ENCODE data around the gene POU2F2. TPM values are rescaled to one million over a fixed set of nuclear protein-coding genes. Genes with fewer than 3 reads are reported as not detected.

POU2F2 gene
- polyA plus RNA-seq, 1 experiment: 2.2 TPM

DNA sequence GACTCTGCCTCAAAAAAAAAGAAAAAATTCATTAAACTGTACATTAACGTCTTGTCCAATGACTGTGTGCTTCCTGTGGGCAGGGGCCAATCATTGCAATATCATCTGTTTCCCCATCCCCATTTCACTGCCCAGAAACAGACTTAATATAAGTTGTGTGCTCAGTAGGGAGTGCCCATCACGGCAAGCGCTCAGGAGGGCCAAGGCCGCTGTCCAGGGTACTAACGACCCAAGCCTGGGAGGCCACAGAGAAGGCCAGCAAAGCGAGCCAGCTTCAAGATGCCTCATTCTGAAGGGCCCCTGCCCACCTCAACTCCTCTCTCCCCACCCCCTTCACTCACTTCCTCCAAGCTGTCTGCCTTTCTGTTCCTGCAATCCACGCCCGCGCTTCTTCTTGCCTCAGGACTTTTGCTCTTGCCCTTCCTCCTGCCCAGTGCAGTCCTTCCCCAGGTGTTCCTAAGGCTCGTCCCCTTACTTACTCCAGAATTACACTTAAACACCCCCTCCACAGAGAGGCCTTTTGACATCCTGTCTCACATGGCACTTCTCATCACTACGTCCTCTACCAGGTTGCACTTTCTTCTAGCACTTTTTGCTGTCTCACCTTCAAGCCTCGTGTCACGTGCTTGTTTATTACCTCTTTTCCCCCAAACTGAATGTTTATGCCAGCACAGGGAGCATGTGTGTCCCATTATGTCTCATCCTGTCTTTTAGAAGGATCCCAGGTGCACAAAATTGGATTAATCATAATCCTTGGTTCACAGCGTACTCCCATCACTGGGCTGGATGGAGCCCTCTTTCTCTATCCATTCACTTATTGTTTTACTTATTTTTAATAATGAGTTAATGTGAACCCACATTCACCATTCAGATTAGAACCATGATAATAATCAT, 11.3 kb upstream of the POU2F2 start:
- Histone ChIP-seq H3K4me3 (ENCODE audit: low read depth, low read length) (no peak overlapping the region), H3K36me3 (ENCODE audit: control insufficient read depth, insufficient read depth, low read length) (no peaks in the 10 kb centered on the region), H3K27me3 (ENCODE audit: control insufficient read depth, insufficient read depth, low read length) (peaks cover 11% of the 10 kb centered on the region)
- DNase-seq (ENCODE audit: low read depth): no peak
- POLR2A ChIA-PET: no interaction called here
- CTCF ChIA-PET: no interaction called here
- TF ChIP-seq, protein P1, sequence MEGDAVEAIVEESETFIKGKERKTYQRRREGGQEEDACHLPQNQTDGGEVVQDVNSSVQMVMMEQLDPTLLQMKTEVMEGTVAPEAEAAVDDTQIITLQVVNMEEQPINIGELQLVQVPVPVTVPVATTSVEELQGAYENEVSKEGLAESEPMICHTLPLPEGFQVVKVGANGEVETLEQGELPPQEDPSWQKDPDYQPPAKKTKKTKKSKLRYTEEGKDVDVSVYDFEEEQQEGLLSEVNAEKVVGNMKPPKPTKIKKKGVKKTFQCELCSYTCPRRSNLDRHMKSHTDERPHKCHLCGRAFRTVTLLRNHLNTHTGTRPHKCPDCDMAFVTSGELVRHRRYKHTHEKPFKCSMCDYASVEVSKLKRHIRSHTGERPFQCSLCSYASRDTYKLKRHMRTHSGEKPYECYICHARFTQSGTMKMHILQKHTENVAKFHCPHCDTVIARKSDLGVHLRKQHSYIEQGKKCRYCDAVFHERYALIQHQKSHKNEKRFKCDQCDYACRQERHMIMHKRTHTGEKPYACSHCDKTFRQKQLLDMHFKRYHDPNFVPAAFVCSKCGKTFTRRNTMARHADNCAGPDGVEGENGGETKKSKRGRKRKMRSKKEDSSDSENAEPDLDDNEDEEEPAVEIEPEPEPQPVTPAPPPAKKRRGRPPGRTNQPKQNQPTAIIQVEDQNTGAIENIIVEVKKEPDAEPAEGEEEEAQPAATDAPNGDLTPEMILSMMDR (IDR thresholded peaks at IDR 0.05; ENCODE audit: insufficient read depth, low read depth, low read length): no peak

DNA sequence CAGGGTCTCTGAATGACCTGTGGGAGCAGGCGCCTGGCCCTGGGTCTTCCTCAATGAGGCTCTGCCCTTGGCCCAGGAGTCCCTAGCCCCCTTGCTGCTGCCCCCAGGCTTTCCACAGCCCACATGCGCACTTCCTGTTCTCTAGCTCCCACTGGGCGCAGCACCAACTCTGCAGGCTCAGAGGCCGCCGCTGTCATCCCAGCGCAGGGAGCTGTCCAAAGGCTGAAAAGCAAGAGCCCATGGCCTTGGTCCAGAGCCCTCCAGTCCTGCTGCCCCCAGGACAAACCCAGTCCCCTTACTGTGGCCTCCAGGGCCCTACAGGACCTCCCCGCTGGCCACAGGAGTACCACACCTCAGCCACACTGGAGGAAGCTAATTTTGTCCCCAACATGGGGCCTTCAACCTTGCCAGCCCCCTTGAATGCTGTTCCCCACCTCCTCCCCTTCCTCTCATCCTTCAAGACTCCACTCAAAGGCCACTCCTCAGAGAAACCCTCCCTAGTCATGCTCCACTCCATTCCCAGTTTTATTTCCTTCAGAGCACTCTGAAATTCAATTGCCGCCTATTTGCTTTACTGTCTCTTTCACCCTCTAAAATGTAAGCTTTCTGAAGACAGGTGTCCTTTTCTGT, 8.0 kb upstream of the POU2F2 start:
- ChIA-PET CTCF (interaction anchor here (0.6 to 2.7 kb wide), 8 partner anchors 8 to 293 kb away, joined by 3 to 13 read pairs (median 4); partner anchors contain the start of gene POU2F2), POLR2A (no interaction called here)
- TF ChIP-seq, protein P1 (IDR thresholded peaks at IDR 0.05; ENCODE audit: insufficient read depth, low read depth, low read length): no peak

DNA sequence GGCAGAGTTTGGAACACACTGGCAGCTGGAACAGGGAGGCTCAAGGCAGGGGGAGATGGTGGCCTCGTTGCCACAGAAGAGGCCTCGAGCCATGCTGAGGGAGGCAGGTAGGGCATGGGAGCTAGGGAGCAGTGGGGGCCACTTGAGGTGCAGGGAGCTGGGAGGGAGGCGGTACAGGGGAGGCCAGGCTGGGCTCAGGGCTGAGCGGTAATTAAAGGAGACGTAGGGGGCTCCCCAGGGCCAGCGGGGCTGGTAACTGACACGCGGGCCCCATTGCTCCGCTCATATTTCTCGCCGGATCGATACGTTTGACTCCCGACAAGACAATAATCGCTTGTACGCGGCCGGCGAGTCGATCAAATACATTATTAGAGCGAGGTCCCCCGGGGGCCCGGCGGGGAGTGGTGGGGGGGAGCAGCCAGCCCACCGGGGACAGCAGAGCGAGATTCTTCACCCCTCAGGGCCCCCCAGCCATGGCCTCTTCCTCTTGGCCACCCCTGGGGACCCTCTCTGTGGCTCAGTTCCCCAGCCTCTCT, 2.4 kb upstream of the POU2F2 start:
- Histone ChIP-seq H3K36me3 (ENCODE audit: control insufficient read depth, insufficient read depth, low read length) (no peaks in the 10 kb centered on the region), H3K4me3 (ENCODE audit: low read depth, low read length) (no peak overlapping the region), H3K27me3 (ENCODE audit: control insufficient read depth, insufficient read depth, low read length) (peaks cover 2% of the 10 kb centered on the region; the same call in 1 of the 2 replicates)
- POLR2A ChIA-PET: no interaction called here
- TF ChIP-seq, protein P1 (IDR thresholded peaks at IDR 0.05; ENCODE audit: insufficient read depth, low read depth, low read length): no peak
- CTCF ChIA-PET: interaction anchor here (1.2 to 4.8 kb wide), 5 partner anchors 22 to 145 kb away, joined by 3 to 89 read pairs (median 7); no protein-coding TSS in a partner anchor
- DNase-seq (ENCODE audit: low read depth): no peak

More for the DNA sequence above, 8.0 kb upstream of the POU2F2 start:
- peaks cover 2% of the 10 kb centered on the region for H3K27me3 ChIP-seq (ENCODE audit: control insufficient read depth, insufficient read depth, low read length)
- no peak overlapping the region for H3K4me3 ChIP-seq (ENCODE audit: low read depth, low read length)
- DNase-seq (ENCODE audit: low read depth): no peak
- no peaks in the 10 kb centered on the region for H3K36me3 ChIP-seq (ENCODE audit: control insufficient read depth, insufficient read depth, low read length)

DNA sequence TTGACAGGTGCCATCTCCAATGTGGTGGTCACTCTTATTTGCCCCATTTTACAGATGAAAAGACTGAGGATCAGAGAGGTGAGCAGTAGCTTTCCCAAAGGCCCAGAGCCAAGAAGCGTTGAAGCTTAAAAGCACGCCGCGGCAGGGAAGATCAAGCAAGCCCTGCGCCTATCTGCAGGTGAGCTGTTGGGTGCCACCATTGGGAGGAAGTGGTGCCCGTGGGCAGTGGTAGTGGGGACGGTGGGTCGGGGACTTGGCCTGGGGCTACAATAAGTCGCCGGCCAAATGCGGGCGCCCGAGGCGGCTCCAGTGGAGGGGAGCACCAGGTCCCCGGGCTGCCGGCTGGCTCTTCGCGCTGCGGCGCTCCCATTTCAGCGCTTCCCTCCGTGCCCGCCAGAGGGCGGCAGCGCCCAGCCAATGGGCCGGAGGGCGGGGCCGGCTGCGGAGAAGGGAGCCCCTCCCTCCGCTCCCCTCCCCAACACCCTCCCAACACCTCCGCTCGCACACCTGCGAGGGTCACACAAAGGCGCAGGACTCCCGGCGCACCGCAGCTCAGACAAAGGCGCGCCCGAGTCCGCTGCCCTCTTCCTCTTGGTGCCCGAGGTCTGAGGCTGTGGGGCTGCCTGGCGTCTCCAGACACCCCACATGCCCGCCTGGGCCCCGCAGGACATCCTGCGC, 744 bp upstream of the POU2F2 start:
- POLR2A ChIA-PET: no interaction called here
- DNase-seq (ENCODE audit: low read depth): no peak

More for the DNA sequence above, 744 bp upstream of the POU2F2 start:
- H3K4me3 ChIP-seq (ENCODE audit: low read depth, low read length): peak overlapping the region; percentile 33
- H3K27me3 ChIP-seq (ENCODE audit: control insufficient read depth, insufficient read depth, low read length): peaks cover 2% of the 10 kb centered on the region; the same call in 1 of the 2 replicates
- CTCF ChIA-PET: interaction anchor here (0.6 to 4.8 kb wide), 25 partner anchors 8 to 317 kb away, joined by 3 to 89 read pairs (median 4); partner anchors contain the start of genes DEDD2 and ZNF526
- TF ChIP-seq, protein P1 (IDR thresholded peaks at IDR 0.05; ENCODE audit: insufficient read depth, low read depth, low read length): peak; percentile 89
- H3K36me3 ChIP-seq (ENCODE audit: control insufficient read depth, insufficient read depth, low read length): no peaks in the 10 kb centered on the region

Measured in BJ (cell line).